HK-2 (cell line): ENCODE data around the gene ITPR3.

ENCODE experiments used
- DNase-seq: peaks from one replicate; pipeline ENCODE4 v3.0.0-alpha.2; 2018; ENCODE audit not compliant: unreplicated experiment

Gene ITPR3

DNA sequence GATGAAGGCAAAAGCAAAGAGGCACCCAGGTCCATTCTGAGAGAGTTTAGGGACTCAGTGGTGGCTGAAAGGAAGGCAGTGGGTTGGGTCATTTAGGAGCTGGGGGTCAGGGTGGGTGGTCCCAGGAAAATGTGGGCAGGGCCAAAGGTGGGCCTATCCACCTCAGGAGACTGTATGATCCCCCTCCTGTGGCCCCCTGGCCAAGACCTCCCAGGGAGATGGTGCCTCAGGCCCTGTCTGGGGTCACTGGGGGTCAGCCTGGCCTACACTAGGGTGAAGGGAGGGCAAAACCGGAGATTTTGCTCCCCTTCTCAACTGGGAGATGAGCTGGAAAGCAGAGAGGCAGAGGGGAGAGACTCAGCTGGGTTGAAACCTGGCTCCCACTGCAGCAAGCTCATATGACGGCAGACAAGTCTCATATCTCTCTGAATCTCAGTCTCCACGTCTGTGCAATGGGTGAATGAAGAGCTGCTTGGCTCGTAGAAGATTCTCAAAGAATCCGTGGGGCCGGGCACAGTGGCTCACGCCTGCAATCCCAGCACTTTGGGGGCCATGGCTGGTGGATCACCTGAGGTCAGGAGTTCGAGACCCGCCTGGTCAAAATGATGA, 29.6 kb upstream of the ITPR3 start:
- DNase-seq: no peak

DNA sequence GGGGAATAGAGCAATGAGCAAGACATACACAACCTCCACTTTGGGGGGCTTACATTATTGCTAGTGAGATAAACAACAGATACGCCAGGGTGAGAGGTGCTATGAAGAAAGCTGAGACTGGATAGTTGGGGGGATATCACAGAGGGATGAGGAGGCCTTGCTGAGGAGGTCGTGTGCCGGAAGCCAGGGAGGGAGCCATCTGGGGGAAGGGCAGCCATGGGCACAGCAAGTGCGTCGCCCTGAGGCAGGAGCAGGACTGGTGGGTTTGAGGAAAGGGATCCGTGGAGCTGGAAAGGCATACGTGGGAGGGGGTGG, 28.9 kb upstream of the ITPR3 start:
- no peak for DNase-seq

DNA sequence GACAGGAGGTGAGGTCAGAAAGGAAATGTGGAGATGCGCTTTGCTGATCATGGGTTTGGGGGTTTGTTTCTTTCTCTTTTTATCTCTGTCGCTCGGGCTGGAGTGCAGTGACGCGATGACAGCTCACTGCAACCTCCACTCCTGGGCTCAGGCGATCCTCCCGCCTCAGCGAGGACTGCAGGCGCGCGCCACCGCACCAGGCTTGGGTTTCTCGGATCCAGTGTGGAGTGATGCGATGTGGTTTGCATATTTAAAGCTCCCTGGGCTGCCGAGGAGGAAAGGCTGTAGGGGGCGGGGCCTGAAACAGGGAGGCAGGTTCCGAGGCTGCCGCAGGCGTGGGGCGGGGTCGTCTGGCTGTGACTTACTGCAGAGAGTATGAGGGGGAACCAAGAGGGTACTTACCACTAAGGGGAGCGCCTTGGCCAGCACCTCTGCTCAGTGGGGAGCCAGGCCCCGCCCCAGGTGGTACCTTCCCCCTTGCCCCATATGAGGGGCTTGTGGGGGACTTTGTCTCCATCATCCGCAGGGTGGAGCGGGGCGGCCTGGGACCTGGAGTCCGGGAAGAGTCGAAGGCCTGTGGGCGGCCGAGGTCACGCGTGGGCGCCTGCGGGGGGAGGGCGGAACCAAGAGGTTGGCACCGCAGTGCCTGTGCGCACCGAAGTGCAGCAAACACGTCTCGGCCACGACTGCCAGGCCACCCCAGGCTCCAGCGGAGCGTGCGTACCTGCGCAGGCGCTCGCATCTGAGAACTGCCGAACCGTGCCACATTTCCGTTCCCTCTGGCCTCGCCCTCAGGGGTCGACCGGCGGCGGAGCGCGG, 28.3 kb upstream of the ITPR3 start:
- DNase-seq: peak; percentile 75

DNA sequence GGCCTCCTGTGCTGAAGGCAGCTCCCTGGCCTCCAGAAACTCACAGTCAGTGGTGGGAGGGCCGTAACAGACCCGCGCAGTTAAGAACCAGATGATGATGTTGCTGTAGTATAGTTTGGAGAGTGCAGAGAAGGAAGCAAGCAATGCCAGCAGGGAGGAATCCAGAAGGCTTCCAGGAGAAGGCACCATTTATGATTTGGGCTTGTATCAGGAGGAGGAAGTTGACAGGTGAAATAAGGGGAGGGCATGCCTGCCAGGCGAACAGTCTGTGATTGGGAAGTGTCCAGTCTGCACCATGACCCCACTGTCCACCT, 27.8 kb upstream of the ITPR3 start:
- no peak for DNase-seq

DNA sequence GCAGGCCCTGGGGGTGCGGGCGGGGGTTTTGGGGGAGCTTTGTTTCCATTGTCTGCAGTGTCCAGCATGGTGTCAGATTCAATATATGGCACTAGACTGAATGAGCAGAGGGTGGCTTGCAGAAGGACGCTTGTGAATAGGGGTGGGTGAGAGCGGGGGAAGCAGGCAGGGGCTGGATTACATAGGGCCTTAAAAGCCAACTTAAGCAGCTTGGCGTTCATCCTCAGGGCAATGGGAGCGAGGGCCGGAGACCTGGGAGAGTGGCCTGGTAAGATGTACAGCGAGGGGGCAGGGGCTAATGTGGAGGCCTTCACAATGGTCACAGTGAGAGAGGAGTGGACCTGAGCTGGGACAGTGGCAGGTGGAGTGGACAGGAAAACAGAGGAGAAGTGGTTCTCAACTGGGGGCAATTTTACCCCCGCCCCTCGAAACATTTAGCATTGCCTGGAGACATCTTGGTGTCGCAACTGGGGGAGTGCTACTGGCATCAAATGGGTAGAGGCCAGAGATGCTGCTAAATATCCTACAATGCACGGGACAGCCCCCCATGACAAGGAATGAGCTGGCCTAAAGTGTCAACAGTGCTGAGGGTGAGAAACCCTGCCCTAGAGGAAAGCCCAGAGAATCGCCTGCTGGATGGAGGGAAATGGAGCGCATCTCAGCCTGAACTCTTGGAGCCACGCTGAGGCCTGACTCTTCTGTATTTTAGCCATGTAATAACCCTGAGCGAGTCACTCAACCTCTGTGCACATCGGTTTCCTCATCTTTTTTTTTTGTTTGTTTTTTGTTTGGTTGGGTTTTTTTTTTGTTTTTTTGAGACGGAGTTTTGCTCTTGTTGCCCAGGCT, 25.9 kb upstream of the ITPR3 start:
- DNase-seq: no peak

DNA sequence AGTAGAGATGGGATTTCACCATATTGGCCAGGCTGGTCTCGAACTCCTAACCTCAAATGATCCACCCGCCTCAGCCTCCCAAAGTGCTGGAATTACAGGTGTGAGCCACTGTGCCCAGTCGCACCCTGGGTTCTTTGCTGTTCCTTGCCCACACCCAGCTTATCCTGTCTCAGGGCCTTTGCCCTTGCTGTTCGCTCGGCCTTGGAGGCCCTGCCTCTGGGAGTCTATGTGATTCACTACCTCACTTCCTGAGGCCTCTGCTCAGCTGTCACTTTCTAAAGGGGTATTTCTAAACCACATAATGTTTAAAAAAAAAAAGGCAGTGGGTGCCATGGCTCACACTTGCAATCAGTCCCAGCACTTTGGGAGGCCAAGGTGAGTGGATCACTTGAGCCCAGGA, 24.2 kb upstream of the ITPR3 start:
- peak; percentile 38 for DNase-seq

DNA sequence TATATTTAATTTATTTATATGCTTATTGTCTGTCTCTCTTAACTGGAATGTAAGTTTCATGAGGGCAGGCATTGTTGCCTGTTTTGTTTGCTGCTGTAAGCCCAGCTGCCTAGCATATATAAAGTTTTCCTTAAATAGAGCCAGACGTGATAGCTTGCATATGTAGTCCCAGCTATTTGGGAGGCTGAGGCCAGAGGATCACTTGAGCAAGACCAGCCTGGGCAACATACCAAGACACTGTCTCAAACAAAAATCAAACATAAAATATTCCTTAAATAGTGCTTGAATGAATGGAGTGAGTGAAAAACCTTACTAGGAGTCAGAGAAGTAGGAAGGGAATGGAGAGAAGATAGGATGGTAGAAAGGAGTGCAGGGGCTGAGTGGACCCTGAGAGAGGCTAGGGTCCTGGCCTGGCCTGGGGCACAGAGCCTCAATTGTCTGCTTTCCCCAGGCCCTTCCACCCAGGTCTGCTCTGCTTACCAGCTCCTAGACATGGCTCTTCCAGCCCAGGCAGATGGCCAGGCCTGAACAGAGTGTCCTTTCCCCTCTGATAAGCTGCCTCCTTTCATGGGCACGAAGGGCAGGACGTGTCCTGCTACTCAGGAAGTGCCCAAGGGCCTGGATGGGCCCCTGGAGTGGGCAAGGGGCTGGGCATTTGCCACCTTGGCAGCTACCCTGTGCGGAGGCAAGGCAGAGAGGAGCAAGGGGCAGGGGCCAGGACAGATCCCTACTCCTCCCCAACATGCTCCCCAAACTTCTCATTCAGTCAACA, 23.4 kb upstream of the ITPR3 start:
- DNase-seq: no peak

DNA sequence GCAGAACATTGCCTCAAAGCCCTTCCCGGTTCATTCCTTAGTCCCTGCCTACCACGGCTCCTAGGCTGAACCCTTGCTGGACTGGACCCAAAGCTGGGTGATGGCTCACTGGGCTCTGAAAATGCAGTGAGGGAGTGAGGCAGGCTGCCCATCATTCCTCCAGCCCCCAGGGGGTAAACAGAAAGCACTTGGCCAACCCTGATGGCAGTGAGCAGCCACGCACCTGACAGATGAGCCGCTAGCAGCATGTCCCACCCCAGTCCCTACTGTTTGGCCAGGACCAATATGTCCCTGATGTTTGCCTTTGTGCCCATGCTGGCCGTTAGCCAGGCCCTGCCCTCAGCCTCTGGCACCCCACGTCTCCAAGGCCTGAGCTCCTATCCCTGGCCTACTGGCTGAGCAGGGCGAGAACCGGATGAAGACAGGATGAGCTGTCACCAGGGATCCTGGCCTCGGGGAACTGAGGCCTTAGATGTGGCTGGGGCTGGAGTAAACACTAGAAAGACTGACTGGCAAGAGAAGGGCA, 21.6 kb upstream of the ITPR3 start:
- DNase-seq: peak; percentile 77

DNA sequence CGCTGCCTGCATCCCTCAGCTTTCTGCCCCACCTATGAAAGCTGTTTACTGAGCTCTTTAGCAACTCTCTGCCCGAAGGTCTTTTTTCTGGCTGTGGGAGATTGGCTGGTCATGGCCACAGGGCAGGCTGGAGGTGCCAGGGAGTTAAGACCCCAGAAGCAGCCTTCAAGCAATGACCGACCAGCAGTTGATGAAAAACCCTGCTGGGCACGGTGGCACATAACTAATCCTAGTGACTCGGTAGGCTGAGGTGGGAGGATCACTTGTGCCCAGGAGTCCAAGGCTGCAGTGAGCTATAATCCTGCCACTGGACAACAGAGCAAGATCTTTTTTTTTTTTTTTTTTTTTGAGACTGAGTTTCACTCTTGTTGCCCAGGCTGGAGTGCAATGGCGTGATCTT, 20.4 kb upstream of the ITPR3 start:
- DNase-seq: no peak

DNA sequence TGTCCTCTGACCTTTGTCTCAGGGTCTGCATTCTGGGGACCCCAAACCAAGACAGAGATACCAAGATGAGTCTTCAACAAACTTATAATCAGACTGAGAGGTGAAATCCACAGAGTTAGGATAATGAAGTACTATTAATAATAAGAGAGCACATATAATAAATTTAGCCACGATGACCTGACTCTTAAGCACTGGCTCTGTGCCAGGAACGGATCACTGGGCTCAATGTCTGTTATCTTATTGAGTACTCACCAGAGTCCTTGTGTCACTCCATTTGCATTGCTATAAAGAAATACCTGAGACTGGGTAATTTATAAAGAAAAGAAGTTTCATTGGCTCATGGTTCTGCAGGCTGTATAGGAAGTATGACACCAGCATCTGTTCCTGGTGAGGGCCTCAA, 18.9 kb upstream of the ITPR3 start:
- no peak for DNase-seq

DNA sequence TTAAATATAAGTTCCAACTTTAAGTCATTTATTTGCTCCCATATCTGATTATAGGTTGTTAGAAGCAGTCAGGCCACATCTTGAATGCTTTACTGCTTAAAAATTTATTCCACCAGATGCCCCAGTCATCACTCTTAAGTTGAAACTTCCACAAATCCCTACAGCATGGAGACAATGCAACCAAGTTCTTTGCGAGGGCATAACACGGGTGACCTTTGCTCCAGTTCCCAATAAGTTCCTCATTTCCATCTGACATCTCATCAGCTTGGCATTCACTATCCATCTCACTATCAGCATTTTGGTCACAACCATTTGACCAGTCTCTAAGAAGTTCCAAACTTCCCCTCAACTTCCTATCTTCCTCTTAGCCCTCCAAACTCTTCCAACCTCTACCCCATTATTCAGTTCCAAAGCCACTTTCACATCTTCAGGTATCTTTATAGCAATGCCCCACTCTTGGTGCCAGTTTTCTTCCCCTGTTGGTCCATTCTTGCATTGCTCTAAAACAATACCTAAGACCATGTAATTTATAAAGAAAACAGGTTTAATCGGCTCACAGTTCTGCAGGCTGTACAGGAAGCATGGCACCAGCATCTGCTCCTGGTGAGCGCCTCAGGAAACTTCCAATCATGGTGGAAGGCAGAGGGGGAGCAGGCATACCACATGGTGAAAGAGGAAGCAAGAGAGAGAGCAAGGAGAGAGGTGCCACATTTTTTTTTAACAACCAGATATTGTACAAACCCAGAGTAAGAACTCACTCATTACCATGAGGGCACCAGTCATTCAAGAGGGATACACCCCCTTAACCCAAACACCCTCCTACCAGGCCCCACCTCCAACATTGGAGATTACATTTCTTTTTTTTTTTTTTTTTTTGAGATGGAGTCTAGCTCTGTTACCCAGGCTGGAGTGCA, 15.9 kb upstream of the ITPR3 start:
- no peak for DNase-seq

DNA sequence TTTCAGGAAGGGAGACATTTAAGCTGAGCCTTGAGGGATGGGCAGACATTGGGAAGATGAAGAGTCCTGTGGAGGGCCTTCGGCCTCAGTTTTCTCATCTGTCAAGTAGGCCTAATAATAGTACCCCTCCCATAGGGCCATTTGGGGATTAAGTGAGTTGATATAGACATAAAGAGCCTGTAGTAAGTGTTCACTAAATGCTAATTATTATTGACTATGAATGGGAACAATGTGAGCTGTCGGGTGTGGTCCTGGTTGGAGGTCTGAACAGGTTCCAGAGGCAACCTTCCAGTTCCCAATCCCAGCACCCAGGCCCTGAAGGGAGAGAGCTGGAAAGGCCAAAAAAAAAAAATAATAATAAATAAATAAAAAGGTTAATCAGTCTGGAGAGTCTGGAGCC, 14.5 kb upstream of the ITPR3 start:
- DNase-seq: no peak

DNA sequence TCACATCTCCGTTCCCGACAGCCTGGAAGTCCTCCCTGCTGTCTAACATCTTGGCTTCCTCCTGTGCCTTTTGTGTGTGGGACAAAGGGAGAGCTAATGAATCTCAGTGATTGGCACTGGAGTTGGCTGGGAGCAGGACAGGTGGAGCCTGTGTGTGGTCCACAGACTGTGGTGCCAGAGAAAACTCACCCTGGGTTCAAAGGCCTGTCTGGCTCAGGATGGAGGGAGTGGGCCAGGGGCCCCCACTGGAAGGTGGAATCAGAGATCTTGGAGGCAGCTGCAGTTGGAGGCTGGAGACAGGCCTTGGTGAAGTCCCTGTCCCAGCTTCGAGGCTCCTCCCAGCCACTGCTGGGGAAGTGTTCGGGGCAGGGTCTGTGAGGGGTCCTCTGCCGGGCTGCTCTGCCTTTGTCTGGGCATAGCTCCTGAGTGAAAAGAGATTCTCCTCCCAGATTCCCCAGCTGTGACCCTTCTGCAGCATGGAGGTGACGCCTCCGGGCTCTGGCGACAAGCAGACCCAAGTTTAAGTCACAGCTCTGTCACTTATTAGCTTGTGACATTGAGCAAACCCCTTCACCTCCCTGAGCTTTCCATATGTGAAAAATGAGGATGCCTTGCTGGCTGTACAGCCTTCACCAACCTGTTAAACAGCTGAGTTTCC, 13.9 kb upstream of the ITPR3 start:
- no peak for DNase-seq

DNA sequence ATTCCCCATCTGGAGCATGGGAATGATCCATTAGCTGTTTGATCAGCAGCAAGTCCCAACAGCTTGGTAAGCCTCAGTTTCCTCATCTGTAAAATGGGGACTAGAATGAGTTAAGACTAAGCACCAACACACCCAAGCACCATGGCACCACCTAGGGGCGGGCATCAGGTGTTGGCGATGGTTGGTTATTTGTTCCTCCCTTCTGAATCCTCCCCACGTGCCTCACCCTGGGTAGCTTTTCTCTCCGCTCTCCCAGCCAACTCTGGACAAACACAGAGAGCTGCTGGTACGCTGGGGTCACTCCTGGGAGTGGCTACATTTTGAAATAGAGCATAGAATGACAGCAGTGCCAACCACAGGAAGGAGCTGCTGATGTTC, 13.3 kb upstream of the ITPR3 start:
- DNase-seq: no peak

DNA sequence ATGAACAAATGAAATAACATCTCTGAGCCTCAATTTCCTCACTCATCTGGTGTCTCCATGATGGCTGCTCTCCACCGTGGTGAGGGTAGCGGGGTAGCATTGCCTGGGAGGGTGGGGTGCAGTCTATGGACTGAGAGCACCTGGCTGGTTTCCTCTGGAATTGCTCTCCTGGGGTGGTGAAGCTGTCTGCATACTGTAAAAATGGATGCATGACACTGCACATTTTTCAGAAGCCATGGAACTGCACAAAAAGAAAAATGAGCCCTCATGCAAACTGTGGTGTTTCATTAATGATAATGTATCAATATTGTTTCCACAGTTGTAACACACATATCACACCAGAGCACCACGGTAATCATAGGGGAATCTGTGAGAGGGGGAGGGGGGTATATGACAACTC, 12.1 kb upstream of the ITPR3 start:
- no peak for DNase-seq

DNA sequence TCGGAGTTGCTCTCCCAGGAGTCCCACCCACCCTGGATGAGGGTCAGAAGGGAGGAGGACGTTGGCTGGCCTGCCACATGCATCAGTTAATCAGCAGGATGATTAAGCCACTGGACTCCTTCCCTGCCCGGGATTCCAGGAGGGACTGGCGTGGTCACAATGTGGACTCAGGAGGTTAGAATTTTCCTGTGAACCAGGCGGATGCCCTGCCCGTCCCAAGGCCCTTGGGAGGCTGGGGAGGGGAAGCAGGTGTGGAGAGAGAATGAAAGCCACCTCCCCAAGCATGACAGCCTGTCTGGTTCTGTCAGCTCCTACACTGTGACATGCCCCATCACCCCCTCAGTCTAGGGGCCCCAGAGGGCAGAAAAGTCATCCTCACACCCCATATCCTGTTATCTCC, 11.6 kb upstream of the ITPR3 start:
- DNase-seq: peak; percentile 68

DNA sequence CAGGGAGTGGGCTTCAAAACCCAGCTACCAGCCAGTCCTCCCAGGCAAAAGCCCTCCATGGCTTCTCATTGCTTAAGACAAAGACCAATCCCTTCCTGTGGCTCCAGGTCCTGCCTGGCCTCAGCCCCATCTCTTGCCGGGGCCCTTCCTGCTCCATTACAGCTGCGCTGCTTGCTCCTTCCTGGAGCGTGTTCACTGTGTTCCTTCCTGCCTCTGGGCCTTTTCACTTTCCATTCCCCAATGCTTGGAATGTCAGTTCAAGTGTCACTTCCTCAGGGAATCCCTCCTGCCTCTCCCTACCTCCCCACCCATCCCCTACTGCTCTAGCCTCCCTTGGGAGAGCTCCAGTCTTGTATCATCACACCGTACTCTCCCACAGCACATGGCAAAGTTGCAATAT, 11.1 kb upstream of the ITPR3 start:
- DNase-seq: peak; percentile 38

DNA sequence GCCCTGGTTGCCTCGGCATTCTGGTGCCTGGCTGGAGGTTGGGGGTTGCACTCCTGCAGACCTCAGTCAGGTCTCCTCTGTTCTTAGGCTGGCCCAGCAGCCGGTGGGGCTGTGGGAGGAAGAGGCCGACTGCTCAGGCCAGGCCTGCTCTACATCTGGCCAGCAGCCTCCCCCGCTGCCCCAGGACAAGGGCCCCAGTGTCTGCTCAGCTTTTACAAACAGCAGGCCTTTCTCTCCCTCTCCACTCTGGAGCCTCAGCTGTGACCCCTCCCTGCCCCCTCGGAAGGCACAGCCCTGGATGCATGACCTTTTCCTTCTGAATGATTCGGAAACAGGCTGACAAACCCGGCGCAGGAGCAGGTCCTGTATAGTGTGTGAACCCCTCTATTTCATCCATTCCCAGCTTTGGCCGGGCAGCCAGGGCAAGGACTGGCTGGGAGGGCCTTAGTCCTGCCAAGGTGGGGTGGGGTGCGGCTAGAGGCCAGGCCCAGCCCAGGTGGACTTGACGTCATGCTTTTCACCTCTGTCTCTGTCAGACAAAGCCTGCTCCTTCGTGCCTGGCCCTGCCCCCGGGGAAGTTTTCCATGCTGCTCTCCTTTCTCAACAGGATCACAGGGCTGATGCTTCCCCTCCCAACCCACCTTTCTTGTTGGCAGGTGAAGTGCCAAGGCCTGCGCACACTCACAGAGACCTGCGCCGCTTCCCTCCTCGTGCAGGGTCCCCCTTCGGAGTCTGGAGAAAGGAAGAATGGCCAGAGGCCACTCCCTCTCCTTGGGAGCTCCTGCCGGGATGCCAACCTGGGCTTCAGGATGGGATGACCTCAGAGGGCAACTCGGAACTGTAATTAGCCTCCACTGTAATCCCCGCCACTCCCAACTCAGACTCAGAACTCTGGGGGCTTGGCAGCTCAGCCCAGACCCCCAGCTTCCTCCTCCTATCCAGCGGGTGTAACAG, 10.1 kb upstream of the ITPR3 start:
- no peak for DNase-seq

DNA sequence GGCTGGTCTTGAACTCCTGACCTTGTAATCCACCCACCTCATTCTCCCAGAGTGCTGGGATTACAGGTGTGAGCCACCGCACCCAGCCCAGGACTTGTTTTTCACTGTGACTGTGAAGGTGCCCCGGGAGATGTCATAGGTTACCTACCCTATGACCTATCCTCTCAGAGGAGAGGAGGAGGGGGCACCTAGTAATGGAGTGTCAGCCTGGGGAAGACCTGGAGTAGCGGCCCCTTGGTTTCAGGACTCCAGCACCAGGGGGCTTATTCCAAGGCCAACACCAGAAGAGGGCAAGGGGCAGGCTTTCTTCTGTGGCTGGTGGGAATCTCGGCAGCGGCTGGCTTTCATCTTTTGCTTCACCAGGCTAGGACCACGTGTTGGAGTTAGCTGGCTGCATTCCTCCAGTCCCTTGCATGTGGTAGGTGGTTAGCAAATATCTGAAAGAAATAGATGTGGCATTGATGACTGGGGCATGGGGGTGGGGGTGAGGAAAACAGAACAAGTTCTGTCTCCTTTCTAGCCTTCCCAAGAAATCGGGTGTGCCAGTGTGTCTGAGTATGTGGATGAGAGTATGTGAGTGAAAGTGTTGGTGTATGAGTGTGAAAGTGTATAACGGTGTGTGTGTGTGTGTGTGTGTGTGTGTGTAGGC, 7.9 kb upstream of the ITPR3 start:
- DNase-seq: peak; percentile 67
